ENCODE measurements around the gene CIRBP.

DNA sequence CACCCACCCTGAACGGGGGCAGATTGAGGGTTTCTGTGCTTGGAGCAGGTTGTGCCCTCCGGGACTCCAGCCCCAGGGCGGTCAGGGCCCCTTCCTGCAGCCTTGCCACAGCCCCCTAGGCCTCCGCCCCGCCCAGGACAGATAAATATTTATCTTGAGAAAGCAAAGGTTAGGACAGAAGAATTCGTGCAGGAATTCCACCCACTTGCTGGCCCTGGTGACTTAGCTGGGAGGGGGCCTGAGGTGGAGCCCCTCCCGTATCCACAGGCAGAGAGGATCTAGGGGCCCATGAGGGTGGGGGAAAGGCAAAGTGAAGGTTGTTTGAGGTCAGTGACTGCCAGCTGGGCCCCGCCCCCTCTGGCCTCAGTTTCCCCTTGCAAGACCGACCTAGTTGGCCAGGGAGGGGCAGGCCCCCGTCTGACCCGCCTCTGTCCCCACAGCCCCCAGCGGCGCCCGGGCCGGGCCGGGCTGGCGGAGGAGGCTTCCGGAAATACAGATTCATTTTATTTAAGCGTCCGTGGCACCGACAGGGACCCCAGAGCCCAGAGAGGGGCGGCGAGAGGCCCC is 15.5 kb upstream of the CIRBP start:
- TF ChIP-seq, protein P1, sequence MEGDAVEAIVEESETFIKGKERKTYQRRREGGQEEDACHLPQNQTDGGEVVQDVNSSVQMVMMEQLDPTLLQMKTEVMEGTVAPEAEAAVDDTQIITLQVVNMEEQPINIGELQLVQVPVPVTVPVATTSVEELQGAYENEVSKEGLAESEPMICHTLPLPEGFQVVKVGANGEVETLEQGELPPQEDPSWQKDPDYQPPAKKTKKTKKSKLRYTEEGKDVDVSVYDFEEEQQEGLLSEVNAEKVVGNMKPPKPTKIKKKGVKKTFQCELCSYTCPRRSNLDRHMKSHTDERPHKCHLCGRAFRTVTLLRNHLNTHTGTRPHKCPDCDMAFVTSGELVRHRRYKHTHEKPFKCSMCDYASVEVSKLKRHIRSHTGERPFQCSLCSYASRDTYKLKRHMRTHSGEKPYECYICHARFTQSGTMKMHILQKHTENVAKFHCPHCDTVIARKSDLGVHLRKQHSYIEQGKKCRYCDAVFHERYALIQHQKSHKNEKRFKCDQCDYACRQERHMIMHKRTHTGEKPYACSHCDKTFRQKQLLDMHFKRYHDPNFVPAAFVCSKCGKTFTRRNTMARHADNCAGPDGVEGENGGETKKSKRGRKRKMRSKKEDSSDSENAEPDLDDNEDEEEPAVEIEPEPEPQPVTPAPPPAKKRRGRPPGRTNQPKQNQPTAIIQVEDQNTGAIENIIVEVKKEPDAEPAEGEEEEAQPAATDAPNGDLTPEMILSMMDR (conservative IDR thresholded peaks at IDR 0.05; ENCODE audit: low read depth, low read length): no peak
- no peak for TF ChIP-seq EZH2 (IDR thresholded peaks at IDR 0.05; ENCODE audit: borderline replicate concordance, low read depth, low read length, poor library complexity, severe bottlenecking)

Measured in A673 (cell line).